NCI-H2227 (cell line): ENCODE results near the gene LTBP2.

Source experiments
- DNase-seq: peaks from one replicate; lab custom pipeline; 2025; ENCODE audit not compliant: unreplicated experiment; lab: John Stamatoyannopoulos, UW

The LTBP2 gene

DNA sequence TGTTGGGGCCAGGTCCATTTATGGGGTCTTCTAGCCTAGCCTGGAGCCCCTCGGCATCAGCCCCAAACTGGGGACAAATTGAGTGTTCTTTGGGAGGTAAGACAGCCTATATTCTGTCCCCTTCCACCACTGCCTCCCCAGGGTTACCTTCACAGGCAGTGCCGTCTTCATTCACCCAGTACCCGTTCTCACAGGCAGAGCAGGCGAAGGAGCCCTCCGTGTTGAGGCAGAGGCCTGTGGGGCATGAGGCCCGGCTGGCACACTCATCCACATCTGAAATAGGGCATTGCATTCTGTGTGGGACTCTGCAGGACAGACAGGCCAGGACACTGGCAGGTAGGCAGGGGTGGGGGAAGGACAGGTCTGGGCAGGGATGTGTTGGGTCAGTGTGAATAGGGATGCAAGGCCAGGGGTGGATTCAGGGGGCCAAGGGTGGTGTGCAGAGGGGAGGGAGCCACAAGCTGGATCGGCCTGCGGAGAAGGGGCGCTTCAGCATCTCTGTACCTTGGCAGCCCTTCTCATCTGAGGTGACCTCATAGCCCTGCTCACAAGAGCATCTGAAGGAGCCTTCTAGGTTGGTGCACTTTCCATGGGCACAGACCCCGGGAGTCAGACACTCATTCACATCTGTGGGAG is 102.3 kb downstream of the LTBP2 start:
- DNase-seq, result no peak

- no peak for DNase-seq
Measured at GRCh38 chr14:74508844-74509428, 103.1 kb downstream of the LTBP2 start.

- no peak for DNase-seq
Measured at GRCh38 chr14:74508292-74508731, 103.7 kb downstream of the LTBP2 start.

DNA sequence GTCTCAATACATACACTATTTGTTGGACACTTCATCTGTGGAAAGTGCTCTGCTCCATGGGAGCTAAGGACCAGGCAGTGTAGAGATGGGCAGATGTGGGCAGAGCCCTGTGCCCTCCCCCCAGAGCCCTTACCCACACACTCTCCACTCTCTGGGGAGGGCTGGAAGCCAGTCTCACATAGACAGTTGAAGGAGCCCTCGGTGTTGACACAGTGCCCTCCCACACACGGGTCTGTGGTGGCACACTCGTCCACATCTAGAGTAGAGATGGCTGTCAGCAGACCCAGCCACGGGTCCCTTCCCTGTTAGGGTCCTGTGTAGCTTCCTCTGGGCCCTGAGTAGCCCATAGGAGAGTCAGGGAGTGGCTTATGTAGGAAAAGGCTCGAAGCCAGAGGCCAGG is 104.2 kb downstream of the LTBP2 start:
- DNase-seq, result no peak

DNA sequence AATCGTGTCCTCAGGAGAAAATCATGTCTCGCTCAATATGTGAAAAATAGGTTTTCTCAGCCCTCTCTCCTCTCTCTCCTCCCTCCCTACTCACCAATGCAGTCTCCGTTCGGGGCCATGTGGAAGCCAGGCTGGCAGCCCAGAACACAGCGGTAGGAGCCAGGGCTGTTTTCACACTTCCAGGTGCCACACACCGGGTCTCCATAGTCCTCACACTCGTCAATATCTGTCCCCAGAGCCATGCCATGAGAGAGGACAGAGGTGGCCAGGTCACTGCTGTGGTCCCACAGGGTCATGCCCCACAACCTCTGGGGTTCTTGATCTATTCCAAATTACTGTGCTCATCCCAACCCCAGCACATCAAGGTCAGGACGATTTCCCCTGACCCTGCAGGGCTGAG is 105.0 kb downstream of the LTBP2 start:
- no peak for DNase-seq

GRCh38 chr14:74506411-74506851 is 105.6 kb downstream of the LTBP2 start:
- no peak for DNase-seq

DNA sequence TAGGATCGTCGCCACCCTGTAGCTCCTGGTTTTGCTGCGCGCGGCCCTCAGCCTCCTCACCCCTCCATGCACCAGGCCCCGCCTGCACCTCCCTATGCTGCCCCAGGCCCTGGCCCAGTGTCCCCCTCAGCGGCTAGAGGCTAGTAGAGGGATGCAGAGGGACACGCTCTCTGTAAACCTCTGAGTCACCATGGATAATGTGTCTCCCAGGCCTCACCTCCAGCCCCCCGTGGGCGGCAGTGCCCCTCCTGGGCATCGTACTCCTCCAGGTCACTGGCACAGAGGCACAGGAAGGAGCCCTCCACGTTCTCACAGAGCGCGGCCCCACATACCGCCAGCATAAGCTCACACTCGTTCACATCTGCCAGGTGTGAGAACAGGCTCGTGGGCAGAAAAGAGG is 106.2 kb downstream of the LTBP2 start:
- no peak for DNase-seq

GRCh38 chr14:74504874-74505720 is 106.9 kb downstream of the LTBP2 start:
- DNase-seq, result peak; percentile 26

- no peak for DNase-seq
Measured at GRCh38 chr14:74504412-74504811, 107.6 kb downstream of the LTBP2 start.

DNA sequence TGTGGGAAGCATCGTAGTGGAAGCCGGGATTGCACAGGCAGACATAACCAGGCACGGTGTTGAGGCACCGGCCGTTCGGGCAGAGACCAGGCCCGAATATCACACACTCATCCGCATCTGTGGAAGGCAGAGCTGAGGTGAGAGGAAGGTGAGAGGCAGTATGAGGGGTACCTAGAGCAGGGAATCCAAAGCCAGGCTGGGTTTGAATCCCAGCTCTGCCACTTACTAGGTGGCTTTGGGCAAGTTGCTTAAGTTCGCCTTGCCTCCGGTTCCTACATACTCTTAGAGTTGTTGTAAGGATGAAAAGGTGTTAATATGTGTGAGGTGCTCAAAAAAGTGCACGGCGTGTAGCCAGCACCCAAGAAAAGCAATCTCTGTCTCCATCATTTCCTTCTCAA is 108.1 kb downstream of the LTBP2 start:
- DNase-seq, result no peak

DNA sequence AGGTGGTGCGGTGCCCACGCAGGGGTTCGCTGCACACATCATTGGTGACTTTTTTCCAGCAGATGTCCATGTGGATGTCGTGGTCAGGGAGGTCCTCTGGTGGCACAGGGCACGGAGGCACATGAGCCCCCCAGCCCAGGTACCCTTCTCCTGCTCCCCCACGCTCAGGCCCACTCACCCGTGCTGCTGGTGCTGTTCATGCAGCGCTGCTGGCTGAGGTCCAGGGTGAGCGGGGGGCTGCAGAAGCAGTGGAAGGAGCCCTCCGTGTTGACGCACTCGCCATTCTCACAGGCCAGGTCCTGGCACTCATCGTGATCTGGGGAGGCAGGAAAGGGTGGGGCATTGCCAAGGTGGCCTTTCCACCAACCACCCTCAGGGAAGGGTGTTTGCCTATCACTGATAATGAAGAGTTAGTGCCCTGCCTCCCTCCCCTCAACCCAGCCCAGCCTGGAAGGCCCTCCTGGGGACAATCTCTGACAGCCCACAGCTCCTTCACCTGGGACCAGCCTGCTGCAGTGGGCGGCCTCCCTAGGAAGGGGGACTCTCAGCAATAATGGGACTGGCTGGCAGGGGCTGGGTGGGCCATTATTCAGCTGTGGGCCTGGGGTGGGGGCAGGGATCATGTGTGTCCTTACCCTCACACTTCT is 108.6 kb downstream of the LTBP2 start:
- DNase-seq, result no peak

GRCh38 chr14:74502236-74503019 is 109.6 kb downstream of the LTBP2 start:
- DNase-seq, result peak; percentile 60

GRCh38 chr14:74501691-74502090 is 110.3 kb downstream of the LTBP2 start:
- no peak for DNase-seq

DNA sequence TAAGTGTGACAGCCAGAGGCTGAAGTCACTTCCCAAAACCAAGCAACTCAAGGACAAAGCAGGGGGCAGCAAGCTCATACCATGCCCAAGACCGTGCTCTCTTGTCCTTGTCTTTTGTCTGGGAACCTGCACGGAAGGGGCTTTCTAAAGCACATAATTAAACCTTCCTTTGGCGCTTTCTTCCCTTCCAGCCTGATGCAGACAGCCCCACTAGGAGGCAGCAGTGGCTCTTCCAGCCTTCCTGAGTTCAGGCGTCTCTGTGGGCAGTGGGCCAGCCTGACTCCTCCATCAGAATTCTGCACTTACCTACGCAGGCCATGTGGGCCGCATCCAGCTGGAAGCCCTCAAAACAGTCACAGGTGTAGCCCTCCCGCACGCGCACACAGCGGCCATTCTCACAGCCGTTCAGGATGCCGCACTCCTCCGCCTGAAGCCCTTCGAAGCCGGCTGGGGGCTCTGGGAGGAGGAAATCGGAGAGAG is 110.9 kb downstream of the LTBP2 start:
- DNase-seq, result peak; percentile 83

DNA sequence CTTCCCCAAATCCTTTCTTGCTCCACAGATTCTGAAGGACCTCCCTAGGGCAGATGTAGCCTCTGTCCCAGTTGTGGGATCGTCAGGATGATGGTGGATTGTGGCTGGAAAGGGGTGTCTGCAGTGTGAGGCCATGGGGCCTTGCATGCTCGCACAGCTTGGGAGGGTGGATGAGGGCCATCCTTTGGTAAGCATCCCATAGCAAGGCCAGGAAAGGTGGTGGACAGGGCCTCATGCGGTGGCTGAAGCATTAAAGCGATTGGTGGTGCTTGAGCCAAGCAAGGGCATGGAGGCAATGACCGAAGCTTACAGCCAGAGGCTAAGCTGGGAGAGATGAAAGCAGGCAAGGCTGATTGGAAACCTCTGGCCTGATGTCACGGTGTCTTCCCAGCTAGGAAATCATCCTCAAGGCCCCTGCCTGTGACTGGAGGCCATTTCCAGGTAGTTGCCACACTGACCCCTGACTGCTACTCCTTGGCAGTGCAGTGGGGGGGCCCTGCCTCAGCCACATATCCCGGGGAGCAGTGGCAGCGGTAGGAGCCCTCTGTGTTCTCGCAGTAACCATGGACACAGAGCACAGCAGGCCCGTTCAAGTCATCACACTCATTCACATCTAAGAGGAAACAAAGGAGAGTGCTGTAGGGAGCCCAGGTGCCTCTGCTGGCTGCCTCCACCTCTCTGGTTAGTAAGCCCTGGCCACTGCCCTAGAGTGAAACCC is 111.5 kb downstream of the LTBP2 start:
- DNase-seq, result peak; percentile 49

- DNase-seq, result no peak
Measured at GRCh38 chr14:74495356-74495755, 116.7 kb downstream of the LTBP2 start.

- peak; percentile 99 for DNase-seq
Measured at GRCh38 chr14:74493343-74494261, 118.4 kb downstream of the LTBP2 start, which contains the start of gene ISCA2. Gene ISCA2, plus strand, starts transcription at chr14:74493765. Its CDS starts 10 bp downstream, at chr14:74493775.

- DNase-seq, result no peak
Measured at GRCh38 chr14:74492776-74493342, 119.2 kb downstream of the LTBP2 start, which contains the start of gene NPC2. Gene NPC2, minus strand, starts transcription at chr14:74493305. Its CDS starts 31 bp downstream, at chr14:74493274.
